Hematopoietic multipotent progenitor cell treated with erythropoietin and hydrocortisone succinate and interleukin-3 and kit ligand, for 15 days (in vitro differentiated cells): ENCODE measurements around the gene SWI5.

Experiments
- DNase-seq: peaks from one replicate; pipeline ENCODE4 v3.0.0-alpha.2; 2015; ENCODE audit warnings: low spot score

The SWI5 gene

GRCh38 chr9:128321343-128321742, 45.3 kb downstream of the SWI5 start:
- DNase-seq = no peak

DNA sequence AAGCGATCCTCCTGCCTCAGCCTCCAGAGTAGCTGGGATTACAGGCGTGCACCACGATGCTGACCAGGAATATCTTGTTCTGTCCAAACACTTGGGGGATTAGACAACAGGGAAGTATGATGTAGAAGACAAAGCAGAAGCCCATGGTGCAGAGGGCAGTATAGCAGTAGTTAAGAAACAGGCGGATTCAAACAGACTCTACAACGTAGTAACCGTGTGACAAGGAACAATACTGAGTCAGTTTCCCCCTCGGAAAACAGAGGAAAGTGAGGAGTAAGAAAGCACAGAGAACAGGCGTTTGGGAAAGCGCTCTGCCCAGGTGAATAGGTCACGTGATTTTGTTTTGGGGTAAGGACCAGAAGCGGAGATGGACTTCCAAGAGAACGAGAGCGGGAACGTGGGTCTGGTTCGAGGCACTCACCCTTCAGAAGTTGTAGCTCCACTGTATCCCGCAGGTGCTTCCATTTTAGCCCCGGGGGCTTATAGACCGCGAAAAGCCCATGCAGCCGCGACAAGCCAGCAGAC, 45.9 kb downstream of the SWI5 start:
- no peak for DNase-seq

GRCh38 chr9:128322404-128323211, 46.5 kb downstream of the SWI5 start, which contains the start of the genes COQ4 and TRUB2:
Gene COQ4 (plus strand): TSS chr9:128322839. CDS start chr9:128322859, 20 bp downstream.
Gene TRUB2 (minus strand): TSS chr9:128322447. CDS start chr9:128322408, 39 bp downstream.
- peak; percentile 94 for DNase-seq

DNA sequence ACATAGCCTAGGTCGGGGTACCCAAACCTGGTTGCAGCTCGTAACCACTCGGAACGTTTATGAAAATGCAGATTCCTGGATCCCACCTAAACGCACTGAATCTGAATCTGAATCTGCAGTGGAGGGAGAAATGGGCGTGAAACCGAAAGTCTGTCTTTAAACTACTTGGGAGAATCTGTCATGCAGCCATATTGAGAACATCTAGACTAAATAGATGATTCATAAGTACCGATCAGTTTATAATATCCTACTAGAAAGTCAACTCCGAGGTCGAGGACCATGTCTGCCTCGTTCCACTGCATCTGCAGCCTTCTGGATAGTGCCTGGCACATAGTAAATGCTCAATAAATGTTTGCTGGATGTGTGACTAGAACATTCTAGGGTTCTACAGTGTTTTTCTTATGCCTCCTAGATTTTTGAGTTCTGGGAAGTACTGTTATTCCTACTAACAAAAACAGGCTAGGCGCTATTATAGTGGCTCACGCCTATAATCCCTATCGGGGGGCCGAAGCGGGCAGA, 47.2 kb downstream of the SWI5 start:
- no peak for DNase-seq

GRCh38 chr9:128323791-128324190, 47.7 kb downstream of the SWI5 start:
- DNase-seq = no peak

DNA sequence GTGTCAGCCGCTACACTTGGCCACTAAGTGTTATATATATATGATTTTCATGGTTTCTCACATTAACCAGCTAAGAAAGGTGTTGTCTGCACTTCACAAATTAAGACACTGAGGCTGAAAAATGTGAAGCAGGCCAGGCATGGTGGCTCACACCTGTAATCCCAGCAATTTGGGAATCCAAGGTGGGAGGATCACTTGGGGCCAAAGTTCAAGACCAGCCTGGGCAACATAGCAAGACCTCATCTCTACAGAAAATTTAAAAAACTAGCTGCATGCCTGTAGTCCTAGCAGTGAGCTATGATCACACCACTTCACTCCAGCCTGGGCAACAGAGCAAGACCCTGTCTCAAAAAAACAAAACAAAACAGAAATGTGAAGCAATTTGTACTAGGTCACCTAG, 48.3 kb downstream of the SWI5 start:
- DNase-seq = no peak

- no peak for DNase-seq
These were observed 49.6 kb downstream of the SWI5 start for GRCh38 chr9:128325629-128326028.

GRCh38 chr9:128333451-128333869, 57.4 kb downstream of the SWI5 start:
- no peak for DNase-seq

DNA sequence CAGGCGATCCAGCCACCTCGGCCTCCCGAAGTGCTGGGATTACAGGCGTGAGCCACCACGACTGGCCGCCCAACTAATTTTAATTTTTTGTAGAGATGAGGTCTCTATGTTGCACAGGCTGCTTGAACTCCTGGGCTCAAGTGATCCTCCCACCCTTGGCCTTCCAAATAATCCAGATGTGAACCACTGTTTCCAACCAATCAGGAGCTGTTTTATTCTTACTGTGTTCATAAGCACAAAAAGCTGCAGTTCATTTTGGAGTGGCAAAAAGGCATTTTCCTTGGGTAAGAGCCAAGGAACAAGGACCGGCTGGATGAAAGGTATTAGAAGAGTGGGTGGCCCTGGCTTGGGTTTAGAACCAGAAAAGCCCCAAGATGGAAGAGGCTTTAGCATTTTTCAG, 59.1 kb downstream of the SWI5 start:
- no peak for DNase-seq

DNA sequence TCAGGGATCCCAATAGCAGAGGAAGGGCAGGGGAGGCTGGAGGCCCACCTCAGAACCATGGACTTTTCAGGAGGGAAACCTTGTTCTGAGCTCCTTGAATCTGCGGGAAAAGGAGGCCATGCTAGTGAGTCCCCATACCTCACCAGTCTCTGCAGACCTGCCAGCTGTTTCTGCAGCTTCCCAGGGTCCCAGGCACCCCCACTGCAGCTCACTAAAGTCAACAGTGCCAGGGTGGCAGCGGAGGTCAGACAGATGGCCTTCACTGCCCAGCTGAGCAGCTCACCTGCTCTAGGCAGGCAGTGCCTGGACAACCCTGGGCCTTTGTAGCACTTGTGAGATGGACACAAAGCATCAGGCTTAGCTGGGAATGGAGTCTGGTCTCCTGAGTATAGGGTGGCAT, 59.8 kb downstream of the SWI5 start:
- DNase-seq = no peak

DNA sequence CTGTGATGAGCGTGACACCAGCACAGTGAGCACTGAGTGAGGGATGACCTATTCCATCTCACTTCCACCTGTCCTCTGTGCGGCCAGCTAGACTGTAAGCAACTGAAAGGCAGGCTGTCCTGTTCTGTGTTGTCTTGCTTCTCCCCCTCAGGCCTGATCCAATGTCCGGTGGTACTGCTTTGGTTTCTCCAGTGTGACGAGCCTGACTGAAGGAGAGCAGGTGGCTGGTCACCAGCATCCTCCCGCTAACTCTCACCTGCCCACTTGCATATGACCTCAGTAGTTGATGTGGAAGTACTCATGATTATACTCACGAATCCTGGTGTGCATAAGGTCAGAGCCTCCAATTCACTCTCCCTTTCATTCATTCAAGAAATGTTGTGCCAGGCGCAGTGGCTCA, 61.9 kb downstream of the SWI5 start:
- DNase-seq = no peak
